HepG2 (cell line): ENCODE data around the gene CEP164. TPM values are rescaled to one million over a fixed set of nuclear protein-coding genes. Genes with fewer than 3 reads are reported as not detected.

ENCODE experiments used
- LRRFIP1 ChIP-seq: sonication (generic); formaldehyde crosslinking; conservative IDR thresholded peaks from 2 replicates; pipeline ENCODE4 v1.4.0; 2020; ENCODE audit warnings: missing genetic modification reagents
- MIER3 ChIP-seq: IDR thresholded peaks from 2 replicates; pipeline ENCODE4 v1.6.1; 2016; ENCODE audit warnings: missing compliant biosample characterization, borderline replicate concordance
- RORA ChIP-seq: sonication (generic); formaldehyde crosslinking; IDR thresholded peaks from 2 replicates; pipeline ENCODE4 v1.5.0; 2020; ENCODE audit warnings: mild to moderate bottlenecking, missing genetic modification reagents, moderate library complexity
- SIX4 ChIP-seq: sonication (generic); formaldehyde crosslinking; IDR thresholded peaks from 2 replicates; pipeline ENCODE4 v1.4.0; 2020; ENCODE audit warnings: missing genetic modification reagents
- polyA plus RNA-seq, 8 experiments: library from polyadenylated mRNA; depleted of rRNA in 3 of 8; stranded (reverse) in 7 of 8; unstranded in 1 of 8; fragments of >200 nt; fragmentation: Illumina TruSeq in 4 of 8; extraction: Trizol in 4 of 8; gene quantifications; 2 replicates each; pipeline versions ENCODE4 v1.2.1 to v1.2.3, GENCODE V29; 2011 to 2016; ENCODE audit warnings: low read depth in 4 of 8, missing spikeins in 1 of 8, mixed read lengths in 1 of 8; ENCODE audit not compliant: insufficient read depth in 1 of 8
- total RNA-seq, 5 experiments: library from RNA; depleted of rRNA; stranded (reverse); fragments of >200 nt; fragmentation: Illumina TruSeq; extraction: Trizol; gene quantifications; 2 replicates each; pipeline ENCODE4 v1.2.3, GENCODE V29; 2016; ENCODE audit warnings: low read depth in 1 of 5

CEP164 gene
- total and polyA plus RNA-seq, 2 of the 13 experiments (the other 11 are each of a cell fraction or from before 2014, with no cell fraction given), result 11.4 to 15.2 TPM

GRCh38 chr11:117462864-117463247, 135.2 kb downstream of the CEP164 start (continued):
- TF ChIP-seq LRRFIP1 (CRISPR knock-in tag), result no peak
- no peak for TF ChIP-seq RORA (CRISPR knock-in tag)
- TF ChIP-seq MIER3, result no peak
- TF ChIP-seq SIX4 (CRISPR knock-in tag), result no peak

Other genes starting within 250 kb of the CEP164 start
- gene SIK3, start 229.4 kb upstream of the CEP164 start, total RNA-seq (2016; rRNA removed; fragmentation: Illumina TruSeq; extraction: Trizol), result 9.8 and 11.3 TPM in 2 replicates
- gene SIK3, start 229.4 kb upstream of the CEP164 start, polyA plus RNA-seq (2011; rRNA removed), result 5.7 and 8.0 TPM in 2 replicates
- gene PAFAH1B2, start 183.6 kb upstream of the CEP164 start, total RNA-seq (2016; rRNA removed; fragmentation: Illumina TruSeq; extraction: Trizol), result 104 and 178 TPM in 2 replicates
- gene PAFAH1B2, start 183.6 kb upstream of the CEP164 start, polyA plus RNA-seq (2011; rRNA removed), result 27.0 and 28.8 TPM in 2 replicates
- 6.8 and 11.5 TPM in 2 replicates for gene SIDT2, start 149.1 kb upstream of the CEP164 start, total RNA-seq (2016; rRNA removed; fragmentation: Illumina TruSeq; extraction: Trizol)
- 26.8 and 28.0 TPM in 2 replicates for gene SIDT2, start 149.1 kb upstream of the CEP164 start, polyA plus RNA-seq (2011; rRNA removed)
- gene TAGLN, start 128.5 kb upstream of the CEP164 start, total RNA-seq (2016; rRNA removed; fragmentation: Illumina TruSeq; extraction: Trizol), result 75.4 and 93.7 TPM in 2 replicates
- 12.6 and 14.1 TPM in 2 replicates for gene TAGLN, start 128.5 kb upstream of the CEP164 start, polyA plus RNA-seq (2011; rRNA removed)
- gene PCSK7, start 95.8 kb upstream of the CEP164 start, total RNA-seq (2016; rRNA removed; fragmentation: Illumina TruSeq; extraction: Trizol), result 6.8 and 13.8 TPM in 2 replicates
- 13.4 and 14.4 TPM in 2 replicates for gene PCSK7, start 95.8 kb upstream of the CEP164 start, polyA plus RNA-seq (2011; rRNA removed)
- 10.7 and 12.4 TPM in 2 replicates for gene RNF214, start 95.2 kb upstream of the CEP164 start, total RNA-seq (2016; rRNA removed; fragmentation: Illumina TruSeq; extraction: Trizol)
- gene RNF214, start 95.2 kb upstream of the CEP164 start, polyA plus RNA-seq (2011; rRNA removed), result 12.6 and 12.8 TPM in 2 replicates
- 2.0 and 2.9 TPM in 2 replicates for gene BACE1-AS, start 36.5 kb upstream of the CEP164 start, total RNA-seq (2016; rRNA removed; fragmentation: Illumina TruSeq; extraction: Trizol)
- 3.6 and 3.9 TPM in 2 replicates for gene BACE1-AS, start 36.5 kb upstream of the CEP164 start, polyA plus RNA-seq (2011; rRNA removed)
- gene BACE1, start 11.6 kb upstream of the CEP164 start, total RNA-seq (2016; rRNA removed; fragmentation: Illumina TruSeq; extraction: Trizol), result 7.5 and 10.2 TPM in 2 replicates
- 17.9 and 19.0 TPM in 2 replicates for gene BACE1, start 11.6 kb upstream of the CEP164 start, polyA plus RNA-seq (2011; rRNA removed)